ENCODE results near the gene TPST2. TPM values are rescaled to one million over a fixed set of nuclear protein-coding genes. Genes with fewer than 3 reads are reported as not detected.

The TPST2 gene
- total RNA-seq, 4 donors from 2014 or later: 26.8 to 47.9 (median 38.5) TPM

DNA sequence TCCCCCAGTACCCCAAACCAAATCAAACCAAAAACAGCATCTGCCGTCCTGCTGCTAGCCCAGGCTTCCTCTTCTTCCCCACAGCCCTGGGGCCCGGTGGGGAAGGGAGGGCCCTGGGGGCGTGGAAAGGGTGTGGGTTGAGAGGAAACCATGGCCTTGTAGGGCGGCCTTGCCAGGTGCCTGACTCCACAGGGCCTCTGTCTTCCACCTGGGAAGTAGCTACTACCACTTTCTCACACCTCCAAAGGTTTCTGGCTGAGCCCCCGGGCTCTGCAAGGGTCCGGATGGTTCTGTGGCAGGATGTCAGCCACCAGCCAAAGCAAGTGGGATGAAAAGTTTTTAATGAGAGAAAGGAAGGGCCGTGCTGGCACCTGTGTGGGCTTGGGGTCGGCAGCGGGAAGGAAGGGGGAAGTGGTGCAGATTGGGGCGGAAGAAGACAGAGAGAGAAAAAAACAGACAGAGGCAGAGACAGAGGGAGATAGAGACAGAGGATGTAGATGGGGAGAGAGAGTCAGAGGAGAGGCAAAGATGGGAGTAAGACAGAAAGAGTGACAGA is 10.5 kb downstream of the TPST2 start:
- Histone ChIP-seq H3K4me3 (peak overlapping the region in 1 of 4 donors; percentile 26), H3K27ac (peak overlapping the region in 3 of 4 donors; percentile 25 to 81 (median 42)), H3K36me3 (no peaks in the 10 kb centered on the region), H3K9me3 (no peaks in the 10 kb centered on the region), H3K27me3 (no peaks in the 10 kb centered on the region), H3K4me1 (peaks cover 0 to 12% (median 3%) of the 10 kb centered on the region in 4 donors)
- DNase-seq: peak in 2 of 3 donors; percentile 80 to 82
- TF ChIP-seq, protein P1, sequence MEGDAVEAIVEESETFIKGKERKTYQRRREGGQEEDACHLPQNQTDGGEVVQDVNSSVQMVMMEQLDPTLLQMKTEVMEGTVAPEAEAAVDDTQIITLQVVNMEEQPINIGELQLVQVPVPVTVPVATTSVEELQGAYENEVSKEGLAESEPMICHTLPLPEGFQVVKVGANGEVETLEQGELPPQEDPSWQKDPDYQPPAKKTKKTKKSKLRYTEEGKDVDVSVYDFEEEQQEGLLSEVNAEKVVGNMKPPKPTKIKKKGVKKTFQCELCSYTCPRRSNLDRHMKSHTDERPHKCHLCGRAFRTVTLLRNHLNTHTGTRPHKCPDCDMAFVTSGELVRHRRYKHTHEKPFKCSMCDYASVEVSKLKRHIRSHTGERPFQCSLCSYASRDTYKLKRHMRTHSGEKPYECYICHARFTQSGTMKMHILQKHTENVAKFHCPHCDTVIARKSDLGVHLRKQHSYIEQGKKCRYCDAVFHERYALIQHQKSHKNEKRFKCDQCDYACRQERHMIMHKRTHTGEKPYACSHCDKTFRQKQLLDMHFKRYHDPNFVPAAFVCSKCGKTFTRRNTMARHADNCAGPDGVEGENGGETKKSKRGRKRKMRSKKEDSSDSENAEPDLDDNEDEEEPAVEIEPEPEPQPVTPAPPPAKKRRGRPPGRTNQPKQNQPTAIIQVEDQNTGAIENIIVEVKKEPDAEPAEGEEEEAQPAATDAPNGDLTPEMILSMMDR (IDR thresholded peaks at IDR 0.05): no peak
- no peak for TF ChIP-seq POLR2A (IDR thresholded peaks at IDR 0.05)

DNA sequence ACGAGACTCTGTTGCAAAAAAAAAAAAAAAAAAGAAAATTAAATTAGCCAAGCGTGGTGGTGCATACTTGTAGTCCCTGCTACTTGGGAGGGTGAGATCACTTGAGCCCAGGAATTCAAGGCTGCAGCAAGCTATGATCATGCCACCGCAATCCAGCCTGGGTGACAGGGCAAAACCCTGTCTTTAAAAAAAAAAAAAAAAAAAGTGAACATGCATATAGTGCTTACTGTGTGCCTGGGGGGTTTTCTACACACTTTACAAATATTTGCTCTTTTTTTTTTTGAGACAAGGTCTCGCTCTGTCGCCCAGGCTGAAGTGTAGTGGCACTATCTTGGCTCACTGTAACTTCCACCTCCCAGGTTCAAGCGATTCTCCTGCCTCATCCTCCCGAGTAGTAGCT is 12.9 kb downstream of the TPST2 start:
- Histone ChIP-seq H3K27ac (no peak overlapping the region), H3K4me1 (peaks cover 0 to 14% (median 9%) of the 10 kb centered on the region in 4 donors), H3K4me3 (no peak overlapping the region), H3K27me3 (no peaks in the 10 kb centered on the region), H3K9me3 (no peaks in the 10 kb centered on the region), H3K36me3 (no peaks in the 10 kb centered on the region)
- no peak for TF ChIP-seq POLR2A (IDR thresholded peaks at IDR 0.05)
- TF ChIP-seq, protein P1 (IDR thresholded peaks at IDR 0.05): no peak
- no peak for DNase-seq

DNA sequence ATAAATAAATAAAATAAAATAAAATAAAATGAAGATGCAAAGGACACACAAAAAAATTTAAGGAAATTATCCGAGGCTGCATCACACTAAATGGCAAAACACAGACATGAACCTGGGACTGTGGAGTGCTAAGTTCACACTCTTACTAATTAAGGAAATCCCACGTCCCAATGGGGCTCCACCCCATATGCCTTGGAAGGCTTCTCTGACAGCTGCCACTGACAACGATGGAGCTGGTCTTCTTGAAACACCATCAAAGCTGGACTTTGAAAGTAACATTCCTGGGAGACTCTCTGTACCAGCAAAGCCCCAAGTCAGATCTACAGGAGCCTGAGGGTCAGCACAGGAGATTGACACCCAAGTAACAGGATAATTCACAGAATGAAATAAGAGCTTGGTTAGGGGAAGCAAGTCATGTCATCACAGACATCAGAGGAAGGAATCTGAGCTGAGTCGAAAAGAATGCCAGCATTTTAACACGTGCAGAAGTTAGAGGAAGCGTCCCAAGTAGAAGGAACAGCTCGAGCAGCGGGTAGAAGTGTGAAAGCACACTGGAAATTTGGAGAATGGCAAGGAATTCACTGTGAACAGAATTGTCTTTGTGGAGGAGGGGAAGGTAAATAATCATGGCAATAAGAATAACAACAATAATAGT is 13.8 kb downstream of the TPST2 start:
- H3K36me3 ChIP-seq: no peaks in the 10 kb centered on the region
- H3K9me3 ChIP-seq: no peaks in the 10 kb centered on the region
- no peak overlapping the region for H3K27ac ChIP-seq
- peaks cover 0 to 14% (median 9%) of the 10 kb centered on the region in 4 donors for H3K4me1 ChIP-seq
- H3K4me3 ChIP-seq: no peak overlapping the region
- TF ChIP-seq POLR2A (IDR thresholded peaks at IDR 0.05): no peak
- TF ChIP-seq, protein P1 (IDR thresholded peaks at IDR 0.05): no peak
- no peak for DNase-seq
- H3K27me3 ChIP-seq: no peaks in the 10 kb centered on the region

DNA sequence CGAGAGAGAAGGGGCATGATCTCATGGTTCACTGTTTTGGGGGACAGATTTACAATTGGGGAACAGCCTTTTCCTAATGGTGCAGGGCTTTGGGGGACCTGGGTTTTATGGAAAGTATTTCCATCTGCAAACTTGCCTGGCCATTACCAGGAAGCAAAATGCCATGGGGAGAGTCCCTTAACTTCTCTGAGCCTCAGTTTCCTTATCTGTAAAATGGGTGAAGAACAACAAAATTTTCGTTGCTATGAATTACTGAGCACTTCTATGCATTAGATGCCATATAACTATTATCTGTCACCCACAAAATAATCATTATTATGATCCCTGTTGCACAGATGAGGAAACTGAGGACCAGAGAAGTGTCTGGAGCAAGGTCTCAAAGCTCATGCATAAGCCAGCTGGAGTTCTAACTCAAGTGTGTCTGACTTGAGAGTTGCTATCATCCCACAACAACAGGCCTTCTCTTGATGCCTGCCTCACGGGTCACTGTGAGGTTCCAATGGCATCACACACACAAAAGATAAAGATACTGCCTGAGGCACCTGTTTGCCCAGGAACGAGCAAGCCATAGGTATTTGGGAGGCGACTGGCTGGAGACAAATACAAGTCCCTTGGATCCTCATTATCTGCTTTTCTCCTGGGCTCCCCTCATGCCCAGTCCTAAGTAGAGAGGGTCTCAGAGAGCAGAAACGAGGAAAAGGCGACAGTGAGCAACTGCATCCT is 15.8 kb downstream of the TPST2 start:
- Histone ChIP-seq H3K9me3 (no peaks in the 10 kb centered on the region), H3K27me3 (no peaks in the 10 kb centered on the region), H3K4me3 (no peak overlapping the region), H3K4me1 (peaks cover 0 to 14% (median 2%) of the 10 kb centered on the region in 4 donors), H3K36me3 (no peaks in the 10 kb centered on the region), H3K27ac (peak overlapping the region in 1 of 4 donors; percentile 39)
- no peak for DNase-seq
- TF ChIP-seq, protein P1 (IDR thresholded peaks at IDR 0.05): no peak
- TF ChIP-seq POLR2A (IDR thresholded peaks at IDR 0.05): no peak

DNA sequence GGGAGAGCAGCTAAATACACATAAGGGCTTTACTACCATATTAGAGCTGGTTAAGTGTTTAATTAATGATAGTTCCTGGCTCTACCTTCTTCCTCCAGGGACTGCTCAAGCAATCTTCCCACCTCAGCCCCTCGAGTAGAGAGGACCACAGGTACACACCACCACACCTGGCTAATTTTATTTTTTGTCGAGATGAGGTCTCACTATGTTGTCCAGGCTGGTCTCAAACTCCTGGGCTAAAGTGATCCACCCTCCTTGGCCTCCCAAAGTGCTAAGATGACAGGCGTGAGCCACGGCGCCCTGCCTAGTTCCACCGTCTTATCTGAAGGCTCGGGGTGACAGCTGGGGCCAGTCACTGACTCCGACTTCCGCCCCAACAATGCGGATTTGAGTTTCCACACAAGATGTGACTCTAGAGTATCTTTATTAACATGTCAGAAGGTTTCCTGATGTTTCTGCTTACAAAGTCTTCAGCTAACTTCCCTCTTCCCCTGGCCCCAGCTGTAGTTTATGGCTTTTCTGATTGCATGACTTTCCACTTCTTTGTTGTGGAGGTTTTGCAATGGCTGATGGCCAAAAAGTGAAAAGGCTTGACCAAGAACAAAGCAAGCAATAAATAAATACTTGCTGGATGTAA is 16.8 kb downstream of the TPST2 start:
- H3K27me3 ChIP-seq: no peaks in the 10 kb centered on the region
- TF ChIP-seq, protein P1 (IDR thresholded peaks at IDR 0.05): no peak
- TF ChIP-seq POLR2A (IDR thresholded peaks at IDR 0.05): no peak
- H3K9me3 ChIP-seq: no peaks in the 10 kb centered on the region
- H3K36me3 ChIP-seq: no peaks in the 10 kb centered on the region
- peaks cover 0 to 14% (median 0%) of the 10 kb centered on the region in 4 donors for H3K4me1 ChIP-seq
- DNase-seq: peak in 2 of 3 donors; percentile 30 to 62
- peak overlapping the region in 2 of 4 donors; percentile 25 to 31 for H3K27ac ChIP-seq
- H3K4me3 ChIP-seq: no peak overlapping the region

All from Peyer's patch (tissue), 4 donors.